GM12892 (cell line): ENCODE results near the gene BTRC.

ENCODE experiments used
- POLR2A ChIP-seq: IDR thresholded peaks from 2 replicates; pipeline ENCODE4 v1.6.1; 2011; ENCODE audit warnings: low read depth, low read length, control low read depth
- TAF1 ChIP-seq: IDR thresholded peaks from 2 replicates; pipeline ENCODE4 v1.6.1; 2011; ENCODE audit warnings: low read depth, mild to moderate bottlenecking, control low read depth, low read length, borderline replicate concordance

DNA sequence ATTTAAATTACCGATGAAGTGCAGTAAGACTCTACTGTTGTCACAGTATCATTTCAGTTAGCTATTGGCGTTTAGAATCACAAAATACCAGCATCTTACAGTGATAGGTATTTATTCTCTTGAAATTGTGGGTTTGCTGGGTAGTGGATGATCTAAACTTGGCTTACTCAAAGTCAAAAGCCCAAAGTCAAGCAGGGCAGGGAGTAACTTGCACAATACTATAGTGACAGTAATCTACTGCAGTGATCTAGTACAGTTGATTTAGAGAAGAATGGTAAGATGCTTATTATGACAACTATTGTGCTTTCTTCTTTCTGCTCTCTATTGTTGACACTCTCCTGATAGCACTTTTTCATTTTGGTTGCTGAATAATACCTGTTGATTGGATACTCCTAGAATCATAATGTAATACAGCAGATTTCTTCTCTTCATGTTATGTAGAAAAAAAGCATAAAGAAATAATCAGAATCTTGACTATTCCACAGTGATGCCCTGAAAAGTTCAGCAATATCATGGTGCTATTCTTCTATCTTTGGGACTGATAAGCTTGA is 10.0 kb downstream of the BTRC start:
- TF ChIP-seq POLR2A, result no peak
- TF ChIP-seq TAF1, result no peak
